Urinary bladder (tissue), 4 donors: ENCODE results near the gene ARF6. TPM values are rescaled to one million over a fixed set of nuclear protein-coding genes. Genes with fewer than 3 reads are reported as not detected.
A peak's percentile ranks its signal among the peaks of the same experiment; 100 is the strongest.

Experiments used
- DNase-seq: peaks from one replicate; pipeline ENCODE4 v3.0.0-alpha.2; 2015; ENCODE audit errors: extremely low spot score
- H3K27ac ChIP-seq: one replicate; pipeline ENCODE4 v1.5.1; 2013; ENCODE audit warnings: low read depth, mild to moderate bottlenecking, moderate library complexity
- H3K36me3 ChIP-seq: one replicate; pipeline ENCODE4 v1.6.1; 2013; ENCODE audit warnings: mild to moderate bottlenecking, moderate library complexity; ENCODE audit not compliant: insufficient read depth
- H3K4me1 ChIP-seq: one replicate; pipeline ENCODE4 v1.6.1; 2013; ENCODE audit warnings: mild to moderate bottlenecking, moderate library complexity; ENCODE audit not compliant: insufficient read depth
- H3K4me3 ChIP-seq: one replicate; pipeline ENCODE4 v1.5.1; 2013; ENCODE audit warnings: low read depth, low read length
- WGBS: extraction: QIAGEN DNeasy Blood & Tissue Kit; methylation state at CpG from one replicate; pipeline ENCODE4 v1.1.7; 2013; 5-methylcytosine and 5-hydroxymethylcytosine counted together
- polyA plus RNA-seq: library from polyadenylated mRNA; stranded (reverse); fragments of 200-250 nt; gene quantifications from one replicate; pipeline ENCODE4 v1.2.3, GENCODE V29; 2013
- total RNA-seq: library from RNA; depleted of rRNA; stranded (reverse); fragments of >200 nt; gene quantifications from one replicate; pipeline ENCODE4 v1.2.3, GENCODE V29; 2014
- donor health status: healthy with polysubstance abuse.
- donor health status: healthy.

ARF6 gene
- total RNA-seq = 49.1 TPM
- 36.9 TPM for polyA plus RNA-seq

GRCh38 chr14:49892636-49893308 is at the start of gene ARF6:
TSS of gene ARF6 (plus strand) at chr14:49893082. CDS start at chr14:49893737, 655 bp downstream.
- Histone ChIP-seq H3K36me3 (no peaks in the 10 kb centered on the region), H3K4me1 (no peaks in the 10 kb centered on the region)
- WGBS = under 1% methylated on average over 66 of the region's 66 CpGs

GRCh38 chr14:49849213-49849847 is 43.6 kb upstream of the ARF6 start:
- no peak for DNase-seq
- 81% methylated on average over 1 of the region's 1 CpG for WGBS
- no peaks in the 10 kb centered on the region for H3K36me3 ChIP-seq
- H3K4me3 ChIP-seq = no peak overlapping the region
- H3K27ac ChIP-seq = no peak overlapping the region
- no peaks in the 10 kb centered on the region for H3K4me1 ChIP-seq

More at GRCh38 chr14:49892636-49893308, at the start of gene ARF6:
- Histone ChIP-seq H3K4me3 (peak within 1 kb of the TSS; percentile 83), H3K27ac (peak within 1 kb of the TSS; percentile 99)
- peak; percentile 95 for DNase-seq

- Histone ChIP-seq H3K4me3 (peak overlapping the region; percentile 58), H3K27ac (no peak overlapping the region), H3K36me3 (no peaks in the 10 kb centered on the region), H3K4me1 (no peaks in the 10 kb centered on the region)
- WGBS = 5% methylated on average over 7 of the region's 7 CpGs
- no peak for DNase-seq
Measured at GRCh38 chr14:49851813-49852212, 41.1 kb upstream of the ARF6 start.

- peak; percentile 91 for DNase-seq
- peak within 1 kb of the TSS; percentile 55 for H3K27ac ChIP-seq
- WGBS = under 1% methylated on average over 49 of the region's 49 CpGs
- no peaks in the 10 kb centered on the region for H3K4me1 ChIP-seq
- peak within 1 kb of the TSS; percentile 58 for H3K4me3 ChIP-seq
- H3K36me3 ChIP-seq = no peaks in the 10 kb centered on the region
Measured at GRCh38 chr14:49852301-49853157, 40.4 kb upstream of the ARF6 start, which contains the start of gene NEMF. TSS of gene NEMF (minus strand) at chr14:49852788. CDS start at chr14:49852753, 35 bp downstream.

- Histone ChIP-seq H3K27ac (no peak overlapping the region), H3K36me3 (no peaks in the 10 kb centered on the region), H3K4me3 (peak overlapping the region; percentile 58), H3K4me1 (no peaks in the 10 kb centered on the region)
- WGBS = 1% methylated on average over 14 of the region's 14 CpGs
- DNase-seq = no peak
Measured at GRCh38 chr14:49853158-49853477, 39.8 kb upstream of the ARF6 start.

GRCh38 chr14:49853572-49854375 is 39.1 kb upstream of the ARF6 start:
- DNase-seq = no peak
- no peaks in the 10 kb centered on the region for H3K4me1 ChIP-seq
- no peaks in the 10 kb centered on the region for H3K36me3 ChIP-seq
- no peak overlapping the region for H3K4me3 ChIP-seq
- 20% methylated on average over 27 of the region's 27 CpGs for WGBS
- H3K27ac ChIP-seq = no peak overlapping the region

- Histone ChIP-seq H3K27ac (no peak overlapping the region), H3K36me3 (no peaks in the 10 kb centered on the region), H3K4me1 (no peaks in the 10 kb centered on the region), H3K4me3 (no peak overlapping the region)
- DNase-seq = no peak
- 80% methylated on average over 6 of the region's 6 CpGs for WGBS
Measured at GRCh38 chr14:49857427-49858003, 35.4 kb upstream of the ARF6 start.

- DNase-seq = no peak
- Histone ChIP-seq H3K4me3 (no peak overlapping the region), H3K36me3 (no peaks in the 10 kb centered on the region), H3K27ac (no peak overlapping the region), H3K4me1 (no peaks in the 10 kb centered on the region)
- WGBS = 93% methylated on average over 3 of the region's 3 CpGs
Measured at GRCh38 chr14:49858383-49858782, 34.5 kb upstream of the ARF6 start.

- H3K36me3 ChIP-seq = no peaks in the 10 kb centered on the region
- WGBS = 16% methylated on average over 4 of the region's 4 CpGs
Measured at GRCh38 chr14:49860988-49861698, 31.7 kb upstream of the ARF6 start.

GRCh38 chr14:49861699-49862088 is 31.2 kb upstream of the ARF6 start:
- Histone ChIP-seq H3K36me3 (no peaks in the 10 kb centered on the region), H3K4me3 (peak overlapping the region; percentile 54), H3K4me1 (no peaks in the 10 kb centered on the region), H3K27ac (peak overlapping the region; percentile 98)
- under 1% methylated on average over 12 of the region's 12 CpGs for WGBS
- no peak for DNase-seq

More at GRCh38 chr14:49860988-49861698, 31.7 kb upstream of the ARF6 start:
- DNase-seq = no peak
- Histone ChIP-seq H3K27ac (peak overlapping the region; percentile 98), H3K4me3 (peak overlapping the region; percentile 54), H3K4me1 (no peaks in the 10 kb centered on the region)

- H3K4me1 ChIP-seq = no peaks in the 10 kb centered on the region
Measured at GRCh38 chr14:49862089-49862673, 30.7 kb upstream of the ARF6 start.

More at GRCh38 chr14:49862089-49862673, 30.7 kb upstream of the ARF6 start:
- H3K4me3 ChIP-seq = peak overlapping the region; percentile 54
- DNase-seq = peak; percentile 87
- under 1% methylated on average over 27 of the region's 30 CpGs for WGBS
- H3K27ac ChIP-seq = peak overlapping the region; percentile 98
- H3K36me3 ChIP-seq = no peaks in the 10 kb centered on the region
